HG03135 (cell line): ENCODE measurements around the gene SNX32.

ENCODE experiments used
- ATAC-seq: cut with Tn5 transposase; IDR thresholded peaks from one replicate; pipeline ENCODE4 v1.9.1; 2021; ENCODE audit warnings: mild to moderate bottlenecking, moderate library complexity; ENCODE audit not compliant: unreplicated experiment

SNX32 gene

DNA sequence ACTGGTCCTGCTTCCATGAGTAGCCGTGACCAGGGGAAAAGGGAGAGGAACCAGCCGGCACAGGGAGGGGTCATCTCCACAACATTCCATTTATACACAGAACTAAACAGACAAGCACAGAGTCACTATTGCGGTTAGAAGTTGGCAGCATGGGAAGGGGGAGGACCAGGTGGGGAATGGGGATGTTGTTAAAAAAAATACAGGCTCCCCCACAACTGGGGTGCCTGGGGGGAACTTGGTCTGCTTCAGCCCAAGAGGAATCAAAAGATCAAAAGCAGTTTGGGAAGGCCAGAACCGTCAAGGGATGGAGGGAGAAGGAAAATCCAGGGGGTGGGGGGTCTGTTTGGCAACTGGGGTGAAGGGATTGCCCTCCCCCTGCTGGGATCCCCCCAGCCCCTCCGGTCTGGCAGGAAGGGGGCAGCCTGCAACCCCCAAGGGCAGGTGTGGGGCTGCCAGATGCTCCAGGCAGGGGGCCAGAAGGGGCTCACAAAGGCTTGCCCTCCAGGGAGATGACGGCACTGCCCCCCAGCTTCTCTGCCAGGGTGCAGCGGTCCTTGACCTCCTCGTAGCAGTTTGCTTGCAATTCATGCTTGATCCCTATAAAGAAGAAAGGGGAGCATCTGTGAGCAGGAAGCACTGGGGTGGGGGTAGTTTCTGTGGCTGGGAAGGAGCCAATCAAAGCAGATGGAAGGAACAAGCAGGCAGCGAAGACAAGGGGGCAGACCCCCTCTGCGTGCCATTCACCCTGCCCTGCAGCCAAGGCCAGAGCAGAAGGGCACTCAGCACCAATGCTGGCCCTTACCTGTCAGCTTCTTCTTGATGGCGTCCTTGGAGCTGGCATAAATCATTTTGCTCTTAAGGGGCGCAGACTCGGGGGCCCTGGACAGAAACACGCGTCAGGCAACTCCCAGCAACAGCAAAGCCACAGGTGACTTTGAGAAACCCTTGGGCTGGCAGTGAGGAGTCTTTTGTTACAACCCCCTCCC, 21.4 kb downstream of the SNX32 start:
- no peak for ATAC-seq

DNA sequence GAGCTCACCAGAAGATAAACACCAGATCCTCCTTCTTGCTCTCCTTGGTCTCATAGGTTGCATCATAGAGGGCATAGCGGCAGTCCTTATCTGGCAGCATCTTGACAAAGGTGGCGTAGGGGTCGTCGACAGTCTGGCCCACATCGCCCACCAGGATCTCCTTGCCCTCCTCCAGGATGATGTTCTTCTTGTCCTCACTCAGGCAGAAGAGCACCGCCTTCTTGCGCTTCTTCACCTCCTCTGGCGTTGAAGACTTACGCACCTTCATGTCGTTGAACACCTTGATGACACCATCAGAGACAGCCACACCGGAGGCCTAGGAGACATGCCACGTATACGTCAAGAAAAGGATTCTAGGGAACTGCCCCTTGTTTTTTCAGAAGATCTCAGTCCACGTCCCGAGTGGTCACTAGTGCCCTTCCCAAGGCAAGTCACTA, 22.2 kb downstream of the SNX32 start:
- no peak for ATAC-seq

GRCh38 chr11:65856689-65857499, 23.1 kb downstream of the SNX32 start:
- no peak for ATAC-seq

- peak; percentile 1 for ATAC-seq
These were observed 23.7 kb downstream of the SNX32 start for GRCh38 chr11:65857500-65857852.

DNA sequence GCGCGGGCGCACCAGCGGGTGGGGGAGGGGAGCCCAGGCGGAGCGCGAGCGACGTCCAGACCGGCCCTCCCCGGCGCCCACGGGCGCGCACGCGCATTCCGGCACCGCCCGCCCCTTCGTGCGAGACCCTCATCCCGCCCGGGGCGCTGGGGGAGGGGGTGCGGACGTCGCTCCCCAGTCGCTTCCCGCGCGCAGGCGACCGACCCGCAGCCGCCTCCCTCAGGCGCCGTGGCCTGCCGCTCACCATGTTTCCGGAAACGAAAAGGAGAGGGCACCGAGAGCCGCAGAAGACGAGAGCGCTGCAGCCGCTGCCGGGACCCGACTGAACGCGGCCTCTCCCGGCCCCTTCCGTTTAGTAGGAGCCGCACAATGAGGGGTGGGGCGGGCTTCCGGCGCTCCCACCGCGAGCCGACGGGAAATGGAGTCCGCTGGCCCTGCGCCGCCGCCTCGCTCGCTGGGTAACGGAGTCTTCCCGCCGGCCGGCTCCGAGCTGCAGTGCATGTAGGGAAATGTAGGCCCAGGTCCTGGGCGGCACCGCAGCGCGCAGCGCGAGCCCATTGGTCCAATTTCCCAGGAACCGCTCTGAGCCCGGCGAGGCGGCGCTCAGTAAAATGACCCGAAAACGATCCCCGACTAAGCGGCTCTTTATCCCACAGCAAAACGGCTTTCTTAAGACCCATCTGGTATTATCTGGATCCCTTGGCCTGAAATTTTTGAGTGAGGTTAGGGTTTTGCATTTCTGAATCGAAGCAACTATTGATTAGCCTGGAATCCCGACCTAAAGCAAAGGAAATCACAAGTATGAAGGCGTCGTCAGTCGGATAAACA, 24.3 kb downstream of the SNX32 start, which contains the start of gene CFL1:
Gene CFL1 (minus strand): TSS at position 328 of the 828 bp plus-strand sequence. CDS start 81 bp downstream, at position 247.
- ATAC-seq = peak; percentile 49

DNA sequence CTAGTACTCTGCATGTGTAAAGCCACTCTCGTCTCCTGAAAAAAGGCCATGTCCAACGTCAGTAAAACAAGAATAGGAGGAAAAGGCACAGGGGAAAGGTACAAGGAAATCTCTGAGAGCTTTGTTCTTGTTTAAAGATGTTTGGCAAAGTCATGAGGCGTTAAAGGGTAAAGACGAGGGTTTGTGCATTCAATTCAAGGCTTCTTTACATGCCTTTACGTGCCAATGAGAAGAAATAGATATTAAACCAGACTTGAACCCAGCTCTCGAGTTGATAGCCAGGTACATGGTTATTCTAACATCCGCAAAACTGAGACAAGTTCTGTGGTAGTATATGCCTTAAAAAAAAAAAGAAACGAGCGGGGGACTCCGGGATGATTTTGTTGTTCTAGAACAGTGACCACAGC, 24.9 kb downstream of the SNX32 start:
- no peak for ATAC-seq

DNA sequence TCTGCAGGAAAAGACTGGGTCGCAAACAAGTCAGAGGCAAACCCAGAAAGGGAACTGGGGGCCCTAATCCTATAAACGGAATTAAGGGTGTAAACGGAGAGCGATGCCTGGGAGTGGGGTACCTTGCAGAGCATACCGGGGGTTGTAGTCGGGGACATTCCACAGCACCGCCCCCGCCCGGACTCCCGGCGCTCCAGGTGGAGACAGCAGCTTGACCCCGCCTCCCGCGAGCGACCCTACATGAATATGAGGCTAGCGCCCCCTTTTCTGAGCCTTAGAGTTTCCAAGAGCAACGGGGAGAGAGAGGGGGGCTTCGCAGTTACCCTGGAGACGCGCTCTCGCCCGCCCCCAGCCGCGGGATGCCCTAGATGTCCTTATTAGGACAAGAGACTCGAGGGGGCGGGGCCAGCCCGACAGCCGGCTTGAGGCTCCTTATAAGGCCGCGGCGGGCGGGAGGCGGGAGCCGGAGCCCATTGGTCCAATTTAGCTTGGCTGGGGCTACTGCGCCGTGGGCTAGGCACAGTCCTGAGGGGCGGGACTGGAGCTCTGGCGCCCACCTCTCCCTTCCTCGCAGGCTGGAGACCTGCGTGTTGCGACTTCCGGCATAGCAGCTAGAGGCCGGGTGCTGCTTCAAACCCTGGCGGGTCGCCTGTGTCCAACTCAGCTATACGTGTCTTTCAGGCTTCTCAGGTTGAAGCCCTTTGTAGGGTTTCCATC, 25.5 kb downstream of the SNX32 start:
- ATAC-seq = peak; percentile 52

- no peak for ATAC-seq
These were observed 26.1 kb downstream of the SNX32 start for GRCh38 chr11:65859812-65860277.

GRCh38 chr11:65860278-65861164, 26.8 kb downstream of the SNX32 start, which contains the start of gene MUS81:
MUS81 (plus strand) TSS chr11:65860433; CDS start chr11:65860754, 321 bp downstream.
- peak; percentile 27 for ATAC-seq

GRCh38 chr11:65861165-65861505, 27.4 kb downstream of the SNX32 start:
- no peak for ATAC-seq

DNA sequence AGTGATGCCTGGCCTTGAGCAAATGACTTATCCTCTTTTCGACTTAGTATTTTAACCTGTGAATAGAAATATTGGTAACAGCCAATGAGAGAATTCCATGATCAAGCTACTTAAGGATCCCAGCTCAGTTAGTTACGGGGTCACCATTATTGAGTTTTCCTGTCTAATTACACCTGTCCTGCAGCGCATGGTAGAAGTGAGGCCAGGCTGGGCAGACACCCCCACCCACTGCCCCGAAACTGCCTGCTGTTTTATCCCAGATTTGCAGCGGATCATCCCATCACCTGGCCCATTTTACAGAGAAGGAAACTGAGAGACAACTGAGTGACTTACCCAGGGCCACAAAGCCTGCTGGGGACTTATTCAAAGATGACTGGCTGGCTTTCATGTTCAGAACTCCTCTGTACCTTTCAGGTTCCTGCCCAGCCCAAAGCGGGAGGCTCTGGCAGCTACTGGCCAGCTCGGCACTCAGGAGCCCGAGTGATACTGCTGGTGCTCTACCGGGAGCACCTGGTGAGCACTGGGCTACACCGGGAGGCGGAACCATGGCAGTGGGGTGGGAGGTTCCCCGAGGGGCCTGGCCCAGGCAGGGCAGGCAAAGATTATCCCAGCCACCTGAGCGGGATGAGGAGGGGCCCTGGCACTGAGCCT, 27.9 kb downstream of the SNX32 start:
- ATAC-seq = no peak

DNA sequence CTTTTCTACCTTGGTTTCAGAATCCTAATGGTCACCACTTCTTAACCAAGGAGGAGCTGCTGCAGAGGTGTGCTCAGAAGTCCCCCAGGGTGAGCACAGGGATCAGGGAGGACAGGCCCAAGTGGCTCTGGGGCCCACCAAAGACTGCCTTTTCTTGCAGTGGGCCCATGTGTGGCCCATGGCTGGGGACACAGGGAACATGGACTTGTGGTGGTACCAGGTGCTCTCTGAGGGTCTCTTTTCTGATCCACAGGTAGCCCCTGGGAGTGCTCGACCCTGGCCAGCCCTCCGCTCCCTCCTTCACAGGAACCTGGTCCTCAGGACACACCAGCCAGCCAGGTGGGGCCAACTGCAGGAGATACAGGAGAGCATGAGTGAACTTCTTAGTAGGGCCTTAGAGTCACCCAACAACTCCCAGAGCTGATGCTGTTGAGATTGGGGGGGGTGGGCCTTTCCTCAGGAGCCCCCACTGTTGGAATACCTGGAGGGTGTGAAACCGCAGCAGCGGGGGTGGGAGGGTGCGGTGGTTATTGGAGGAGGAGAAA, 28.5 kb downstream of the SNX32 start:
- no peak for ATAC-seq

DNA sequence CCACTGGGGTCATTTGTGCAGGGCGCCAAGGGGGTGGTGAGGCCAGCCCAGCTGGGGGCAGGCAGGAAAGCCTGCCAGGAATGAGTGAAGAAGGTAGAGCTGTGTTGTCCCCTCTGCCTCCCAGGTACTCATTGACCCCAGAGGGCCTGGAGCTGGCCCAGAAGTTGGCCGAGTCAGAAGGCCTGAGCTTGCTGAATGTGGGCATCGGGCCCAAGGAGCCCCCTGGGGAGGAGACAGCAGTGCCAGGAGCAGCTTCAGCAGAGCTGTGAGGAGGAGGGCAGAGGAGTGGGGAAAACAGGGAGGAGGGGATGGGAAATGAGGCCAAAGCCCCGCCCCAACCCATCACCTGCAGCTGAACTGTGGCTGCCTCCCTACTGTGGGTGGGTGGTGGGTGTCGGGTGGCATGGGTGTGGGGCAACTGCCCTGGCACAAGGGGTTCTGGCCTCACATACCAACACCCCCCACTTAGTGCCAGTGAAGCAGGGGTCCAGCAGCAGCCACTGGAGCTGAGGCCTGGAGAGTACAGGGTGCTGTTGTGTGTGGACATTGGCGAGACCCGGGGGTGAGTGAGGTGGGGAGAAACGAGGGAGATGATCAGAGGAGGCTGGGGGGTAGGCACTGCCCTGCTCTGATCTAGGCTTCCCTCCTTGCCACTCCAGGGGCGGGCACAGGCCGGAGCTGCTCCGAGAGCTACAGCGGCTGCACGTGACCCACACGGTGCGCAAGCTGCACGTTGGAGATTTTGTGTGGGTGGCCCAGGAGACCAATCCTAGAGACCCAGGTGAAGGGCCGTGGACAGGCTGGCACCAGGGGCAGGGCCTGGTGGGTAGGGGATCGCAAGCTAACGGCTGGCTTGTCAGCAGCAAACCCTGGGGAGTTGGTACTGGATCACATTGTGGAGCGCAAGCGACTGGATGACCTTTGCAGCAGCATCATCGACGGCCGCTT, 29.5 kb downstream of the SNX32 start:
- ATAC-seq = no peak

DNA sequence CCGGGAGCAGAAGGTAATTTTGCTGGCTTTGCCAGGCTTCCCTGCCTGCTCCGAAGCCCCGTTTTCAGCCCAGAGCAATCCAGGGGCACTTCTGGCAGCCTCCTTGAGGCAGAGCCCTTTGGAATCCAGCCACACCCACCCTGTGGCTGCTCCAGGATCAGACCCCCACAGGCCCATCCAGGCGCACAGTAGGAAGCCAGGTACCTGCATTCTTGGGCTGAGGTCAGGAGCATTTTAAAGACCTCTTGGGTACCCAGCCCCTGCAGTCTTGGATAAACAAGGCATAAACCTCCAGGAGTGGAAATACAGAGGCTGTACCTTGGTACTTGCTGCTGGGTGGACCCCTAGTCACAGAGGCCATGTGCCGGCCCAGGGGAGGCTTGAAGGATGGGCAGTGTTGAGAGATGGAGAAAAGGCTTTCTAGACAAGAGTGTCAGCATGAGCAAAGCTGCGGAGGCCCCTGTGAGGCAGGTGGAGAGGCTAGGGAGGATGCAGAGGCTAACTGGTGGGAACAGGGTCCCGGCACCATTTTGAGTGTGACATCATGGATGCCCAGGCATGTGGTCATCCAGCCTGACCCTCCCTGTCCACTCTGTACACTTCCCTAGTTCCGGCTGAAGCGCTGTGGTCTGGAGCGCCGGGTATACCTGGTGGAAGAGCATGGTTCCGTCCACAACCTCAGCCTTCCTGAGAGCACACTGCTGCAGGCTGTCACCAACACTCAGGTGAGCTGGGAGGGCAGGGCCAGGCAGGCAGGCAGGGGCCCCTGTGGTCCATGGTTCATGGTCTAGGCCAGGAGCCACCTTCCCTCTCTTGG, 30.3 kb downstream of the SNX32 start:
- ATAC-seq = no peak

DNA sequence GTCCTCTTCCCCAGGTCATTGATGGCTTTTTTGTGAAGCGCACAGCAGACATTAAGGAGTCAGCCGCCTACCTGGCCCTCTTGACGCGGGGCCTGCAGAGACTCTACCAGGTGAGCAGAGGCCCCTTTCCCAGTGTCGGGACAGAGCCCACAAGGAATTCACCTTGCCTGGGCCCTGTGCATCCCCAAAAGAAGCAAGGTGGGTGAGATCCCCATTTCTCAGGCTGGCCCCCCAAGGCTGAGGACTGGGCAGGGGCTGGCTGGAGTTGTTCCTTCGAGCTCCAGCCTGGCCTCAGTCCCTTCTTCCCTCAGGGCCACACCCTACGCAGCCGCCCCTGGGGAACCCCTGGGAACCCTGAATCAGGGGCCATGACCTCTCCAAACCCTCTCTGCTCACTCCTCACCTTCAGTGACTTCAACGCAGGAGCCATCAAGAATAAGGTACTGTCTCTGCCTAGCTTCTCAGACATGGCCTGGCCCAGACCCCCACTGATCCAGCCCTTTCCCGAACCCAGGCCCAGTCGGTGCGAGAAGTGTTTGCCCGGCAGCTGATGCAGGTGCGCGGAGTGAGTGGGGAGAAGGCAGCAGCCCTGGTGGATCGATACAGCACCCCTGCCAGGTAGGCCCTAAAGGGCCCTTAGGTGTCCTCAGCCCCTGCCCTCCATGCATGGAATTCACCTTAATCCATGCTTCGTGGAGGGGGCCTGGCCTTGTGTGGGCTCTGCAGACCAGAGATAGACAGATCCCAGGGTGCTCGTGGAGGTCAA, 31.1 kb downstream of the SNX32 start:
- ATAC-seq = no peak
